WTC11 (cell line): ENCODE data around the gene CELF1.

Experiments
- CREM ChIP-seq: sonication (generic); formaldehyde crosslinking; IDR thresholded peaks from 2 replicates; pipeline ENCODE4 v1.8.1; 2022; ENCODE audit warnings: mild to moderate bottlenecking, missing genetic modification reagents, moderate library complexity
- CTCF ChIP-seq: fragments of 200-600 bp; IDR thresholded peaks from 2 replicates; pipeline ENCODE4 v1.8.0; 2022; ENCODE audit warnings: antibody characterized with exemption
- ESRRA ChIP-seq: sonication (generic); formaldehyde crosslinking; IDR thresholded peaks from 2 replicates; pipeline ENCODE4 v1.8.1; 2022; ENCODE audit warnings: mild to moderate bottlenecking, missing genetic modification reagents, borderline replicate concordance
- ZBTB21 ChIP-seq: sonication (generic); formaldehyde crosslinking; IDR thresholded peaks from 2 replicates; pipeline ENCODE4 v1.8.1; 2023; ENCODE audit warnings: mild to moderate bottlenecking, missing genetic modification reagents, borderline replicate concordance
- ZNF263 ChIP-seq: sonication (generic); formaldehyde crosslinking; IDR thresholded peaks from 2 replicates; pipeline ENCODE4 v1.8.1; 2022; ENCODE audit warnings: low read depth, mild to moderate bottlenecking, moderate library complexity, missing genetic modification reagents
- TF ChIP-seq, protein P1 (sequence below): sonication (generic); formaldehyde crosslinking; IDR thresholded peaks from 2 replicates; pipeline ENCODE4 v1.8.0; 2022; ENCODE audit warnings: mild to moderate bottlenecking, missing genetic modification reagents

- TF ChIP-seq CTCF = no peak
- TF ChIP-seq ZBTB21 (CRISPR knock-in tag) = no peak
- TF ChIP-seq, protein P1, sequence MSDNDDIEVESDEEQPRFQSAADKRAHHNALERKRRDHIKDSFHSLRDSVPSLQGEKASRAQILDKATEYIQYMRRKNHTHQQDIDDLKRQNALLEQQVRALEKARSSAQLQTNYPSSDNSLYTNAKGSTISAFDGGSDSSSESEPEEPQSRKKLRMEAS (CRISPR knock-in tag) = no peak
- no peak for TF ChIP-seq ESRRA (CRISPR knock-in tag)
- no peak for TF ChIP-seq CREM
- TF ChIP-seq ZNF263 (CRISPR knock-in tag) = no peak
Observed at GRCh38 chr11:47571357-47571729, 18.4 kb upstream of the CELF1 start.
